Spleen (tissue), 11 donors: ENCODE measurements around the gene SLC35E4. TPM values are rescaled to one million over a fixed set of nuclear protein-coding genes. Genes with fewer than 3 reads are reported as not detected.
A peak's percentile ranks its signal among the peaks of the same experiment; 100 is the strongest.
"Not testable (repeated sequence)": the region's sequence is repeated elsewhere in the genome, so short reads cannot be mapped to it uniquely, and the experiment has no call there.

Experiments used
- DNase-seq: peaks from one replicate; pipeline ENCODE4 v3.0.0-alpha.2; 2020
- H3K27ac ChIP-seq, 8 donors: fragments of 200-600 bp; sonication (generic) in 7 of 8; 1 replicate in 4 of 8; 2 replicates in 4 of 8; pipeline versions ENCODE4 v1.5.0 to v1.8.0; 2016 to 2021; ENCODE audit warnings: inconsistent platforms in 4 of 8, mild to moderate bottlenecking in 4 of 8, moderate library complexity in 1 of 8
- H3K27me3 ChIP-seq, 7 donors: fragments of 200-600 bp; sonication (generic) in 6 of 7; replicated peaks in 1 of 7; 1 replicate in 4 of 7; 2 replicates in 3 of 7; pipeline versions ENCODE4 v1.5.0 to v1.8.0; 2016 to 2021; ENCODE audit warnings: inconsistent platforms in 3 of 7, mild to moderate bottlenecking in 1 of 7
- H3K36me3 ChIP-seq, 6 donors: fragments of 200-600 bp; sonication (generic) in 5 of 6; 1 replicate in 4 of 6; 2 replicates in 2 of 6; pipeline versions ENCODE4 v1.5.0 to v1.8.0; 2016 to 2021; ENCODE audit warnings: inconsistent platforms in 2 of 6
- H3K4me1 ChIP-seq, 6 donors: fragments of 200-600 bp; sonication (generic) in 5 of 6; 1 replicate in 3 of 6; 2 replicates in 3 of 6; pipeline versions ENCODE4 v1.5.0 to v1.8.0; 2016 to 2021; ENCODE audit warnings: inconsistent platforms in 3 of 6
- H3K4me3 ChIP-seq, 8 donors: fragments of 200-600 bp; sonication (generic) in 7 of 8; 1 replicate in 4 of 8; 2 replicates in 4 of 8; pipeline versions ENCODE4 v1.5.0 to v1.8.0; 2016 to 2021; ENCODE audit warnings: inconsistent platforms in 4 of 8, mild to moderate bottlenecking in 4 of 8, moderate library complexity in 2 of 8
- H3K9me3 ChIP-seq, 8 donors: fragments of 200-600 bp; sonication (generic) in 7 of 8; 1 replicate in 4 of 8; 2 replicates in 4 of 8; pipeline versions ENCODE4 v1.5.0 to v1.8.0; 2016 to 2021; ENCODE audit warnings: inconsistent platforms in 4 of 8
- POLR2A ChIP-seq, 3 donors: fragments of 450-650 bp; IDR thresholded peaks; one replicate each; pipeline ENCODE4 v1.5.1; 2017; ENCODE audit warnings: antibody characterized with exemption in 3 of 3, mild to moderate bottlenecking in 1 of 3
- POLR2AphosphoS5 ChIP-seq, 3 donors: sonication (generic); formaldehyde crosslinking; IDR thresholded peaks; one replicate each; pipeline ENCODE4 v1.5.1; 2017; ENCODE audit warnings: antibody characterized with exemption in 3 of 3
- WGBS, 5 donors: extraction: QIAGEN DNeasy Blood & Tissue Kit in 3 of 5; methylation state at CpG; one replicate each; pipeline versions ENCODE4 v1.1.5 to v1.1.7; 2013 to 2018; 5-methylcytosine and 5-hydroxymethylcytosine counted together
- intact Hi-C: fragments of 100-400 bp; cut with DNase I; formaldehyde crosslinking; loops from one replicate; pipeline ENCODE4 v1.15.0; 2023; ENCODE audit warnings: low total_unique reads
- polyA plus RNA-seq, 3 donors: library from polyadenylated mRNA; stranded (reverse); fragments of 200-250 nt; gene quantifications; one replicate each; pipeline ENCODE4 v1.2.1, GENCODE V29; 2013
- total RNA-seq, 7 donors: library from RNA; depleted of rRNA in 3 of 7; stranded (reverse); fragments of >200 nt in 3 of 7; fragmentation: NEBNext Ultra II Directional in 4 of 7; extraction: Animal tissue kit (Norgen Biotek cat#: 25700) in 4 of 7; gene quantifications; one replicate each; pipeline versions ENCODE4 v1.1.0 to v1.2.1, GENCODE V29; 2016 to 2021
- TF ChIP-seq, protein P1 (sequence below), 11 experiments: fragments of 200-600 bp in 7 of 11; fragments of 450-650 bp in 4 of 11; sonication (generic) in 4 of 11; IDR thresholded peaks in 8 of 11; conservative IDR thresholded peaks in 3 of 11; 1 replicate in 7 of 11; 2 replicates in 4 of 11; pipeline versions ENCODE4 v1.4.0 to v1.8.0; 2016 to 2021; ENCODE audit warnings: antibody characterized with exemption in 11 of 11, inconsistent platforms in 4 of 11, mild to moderate bottlenecking in 1 of 11
- donor health status: healthy with polysubstance abuse.
- donor health status: DM: no; HTN: no; CAD: no; lungs with moderate emphysema.
- donor health status: DM: no; HTN: no; CAD: no.
- donor health status: Bipolar disorder and iron deficiency.
- donor health status: healthy.
- donor health status: DM: no; HTN: no; CAD: no.
- donor health status: DM: yes; HTN: yes; CAD: no.

Gene SLC35E4
- total and polyA plus RNA-seq, 10 donors, result 0.37 to 6.7 (median 2.8) TPM

DNA sequence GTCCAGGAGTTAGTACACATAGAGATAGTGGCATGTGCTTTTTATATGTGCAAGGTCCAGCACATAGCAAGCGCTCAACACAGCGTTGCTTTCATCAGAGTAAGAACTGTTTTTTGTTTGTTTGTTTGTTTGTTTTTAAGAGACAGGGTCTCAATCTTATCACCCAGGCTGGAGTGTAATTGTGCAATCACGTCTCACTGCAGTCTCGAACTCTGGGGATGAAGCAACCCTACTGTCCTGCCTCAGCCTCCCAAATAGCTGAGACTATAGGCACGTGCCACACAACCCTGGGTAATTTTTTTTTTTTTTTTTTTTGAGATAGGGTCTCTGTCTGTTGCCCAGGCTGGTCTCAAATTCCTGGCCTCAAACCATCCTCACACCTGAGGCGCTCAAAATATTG, 17.8 kb upstream of the SLC35E4 start:
- WGBS, 5 donors, result 80 to 90% (median 84%) methylated on average over 6 of the region's 6 CpGs
- DNase-seq, result no peak
- Histone ChIP-seq H3K27me3 (no peaks in the 10 kb centered on the region), H3K36me3 (peaks cover 0 to 100% (median 17%) of the 10 kb centered on the region in 6 donors), H3K4me1 (no peaks in the 10 kb centered on the region), H3K27ac (no peak overlapping the region), H3K4me3 (no peak overlapping the region), H3K9me3 (no peaks in the 10 kb centered on the region)
- intact Hi-C loops, result no loop called here
- no peak for TF ChIP-seq POLR2A (IDR thresholded peaks at IDR 0.05)
- TF ChIP-seq, protein P1, sequence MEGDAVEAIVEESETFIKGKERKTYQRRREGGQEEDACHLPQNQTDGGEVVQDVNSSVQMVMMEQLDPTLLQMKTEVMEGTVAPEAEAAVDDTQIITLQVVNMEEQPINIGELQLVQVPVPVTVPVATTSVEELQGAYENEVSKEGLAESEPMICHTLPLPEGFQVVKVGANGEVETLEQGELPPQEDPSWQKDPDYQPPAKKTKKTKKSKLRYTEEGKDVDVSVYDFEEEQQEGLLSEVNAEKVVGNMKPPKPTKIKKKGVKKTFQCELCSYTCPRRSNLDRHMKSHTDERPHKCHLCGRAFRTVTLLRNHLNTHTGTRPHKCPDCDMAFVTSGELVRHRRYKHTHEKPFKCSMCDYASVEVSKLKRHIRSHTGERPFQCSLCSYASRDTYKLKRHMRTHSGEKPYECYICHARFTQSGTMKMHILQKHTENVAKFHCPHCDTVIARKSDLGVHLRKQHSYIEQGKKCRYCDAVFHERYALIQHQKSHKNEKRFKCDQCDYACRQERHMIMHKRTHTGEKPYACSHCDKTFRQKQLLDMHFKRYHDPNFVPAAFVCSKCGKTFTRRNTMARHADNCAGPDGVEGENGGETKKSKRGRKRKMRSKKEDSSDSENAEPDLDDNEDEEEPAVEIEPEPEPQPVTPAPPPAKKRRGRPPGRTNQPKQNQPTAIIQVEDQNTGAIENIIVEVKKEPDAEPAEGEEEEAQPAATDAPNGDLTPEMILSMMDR (IDR thresholded peaks at IDR 0.05 in 8 of 11, conservative IDR thresholded peaks at IDR 0.05 in 3 of 11), result no peak
- no peak for TF ChIP-seq POLR2AphosphoS5 (IDR thresholded peaks at IDR 0.05)

DNA sequence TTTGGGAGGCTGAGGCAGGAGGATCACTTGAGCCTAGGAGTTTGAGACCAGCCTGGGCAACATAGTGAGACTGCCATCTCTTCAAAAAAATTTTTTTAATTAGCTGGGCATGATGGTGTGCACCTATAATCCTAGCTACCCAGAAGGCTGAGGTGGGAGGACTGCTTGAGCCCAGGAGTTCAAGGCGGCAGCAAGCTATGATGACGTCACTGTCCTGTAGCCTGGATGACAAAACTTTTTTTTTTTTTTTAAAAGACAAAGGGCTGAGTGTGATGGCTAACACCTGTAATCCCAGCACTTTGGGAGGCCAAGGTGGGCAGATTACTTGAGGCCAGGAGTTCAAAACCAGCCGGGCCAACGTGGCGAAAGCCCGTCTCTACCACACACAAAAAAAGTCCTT, 15.7 kb upstream of the SLC35E4 start:
- H3K4me1 ChIP-seq, H3K27ac ChIP-seq, DNase-seq, H3K9me3 ChIP-seq, H3K27me3 ChIP-seq, intact Hi-C loops, H3K4me3 ChIP-seq: not testable (repeated sequence)
- H3K36me3 ChIP-seq, result peaks cover 0 to 95% (median 11%) of the 10 kb centered on the region in 6 donors
- 87 to 97% (median 94%) methylated on average over 6 of the region's 6 CpGs for WGBS, 5 donors

DNA sequence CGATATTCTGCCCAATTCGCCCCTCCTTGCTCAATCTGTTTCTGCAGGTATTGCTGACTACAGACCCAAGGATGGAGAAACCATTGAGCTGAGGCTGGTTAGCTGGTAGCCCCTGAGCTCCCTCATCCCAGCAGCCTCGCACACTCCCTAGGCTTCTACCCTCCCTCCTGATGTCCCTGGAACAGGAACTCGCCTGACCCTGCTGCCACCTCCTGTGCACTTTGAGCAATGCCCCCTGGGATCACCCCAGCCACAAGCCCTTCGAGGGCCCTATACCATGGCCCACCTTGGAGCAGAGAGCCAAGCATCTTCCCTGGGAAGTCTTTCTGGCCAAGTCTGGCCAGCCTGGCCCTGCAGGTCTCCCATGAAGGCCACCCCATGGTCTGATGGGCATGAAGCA, 9.2 kb upstream of the SLC35E4 start:
- no peak overlapping the region for H3K4me3 ChIP-seq
- WGBS, 5 donors, result 83 to 94% (median 91%) methylated on average over 4 to 5 of the region's 5 CpGs
- H3K4me1 ChIP-seq, result peaks cover 0 to 16% (median 0%) of the 10 kb centered on the region in 6 donors
- intact Hi-C loops, result no loop called here
- no peak overlapping the region for H3K27ac ChIP-seq
- no peak for TF ChIP-seq POLR2AphosphoS5 (IDR thresholded peaks at IDR 0.05)
- TF ChIP-seq, protein P1 (IDR thresholded peaks at IDR 0.05 in 8 of 11, conservative IDR thresholded peaks at IDR 0.05 in 3 of 11), result no peak
- TF ChIP-seq POLR2A (IDR thresholded peaks at IDR 0.05), result no peak
- no peaks in the 10 kb centered on the region for H3K9me3 ChIP-seq
- H3K36me3 ChIP-seq, result peaks cover 0 to 49% (median 0%) of the 10 kb centered on the region in 6 donors
- no peaks in the 10 kb centered on the region for H3K27me3 ChIP-seq
- DNase-seq, result no peak

DNA sequence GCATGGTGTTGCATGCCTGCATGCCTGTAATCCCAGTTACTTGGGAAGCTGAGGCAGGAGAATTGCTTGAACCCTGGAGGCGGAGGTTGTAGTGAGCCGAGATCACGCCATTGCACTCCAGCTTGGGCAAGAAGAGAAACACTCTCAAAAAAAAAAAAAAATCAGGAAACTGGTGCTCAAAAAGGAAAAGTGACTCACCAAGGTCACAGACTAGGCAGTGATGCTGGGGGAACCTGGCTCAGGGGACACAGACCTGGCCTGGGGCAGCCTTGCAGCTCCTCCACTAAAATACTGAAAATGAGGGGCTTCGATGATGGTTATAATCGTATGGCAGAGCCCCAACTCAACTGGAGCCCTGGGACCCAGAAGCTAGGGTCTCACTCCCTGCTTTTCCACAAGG, 8.1 kb upstream of the SLC35E4 start:
- 72 to 84% (median 79%) methylated on average over 5 of the region's 5 CpGs for WGBS, 5 donors
- no peaks in the 10 kb centered on the region for H3K9me3 ChIP-seq
- intact Hi-C loops, result no loop called here

More for the DNA sequence above, 8.1 kb upstream of the SLC35E4 start:
- no peak for TF ChIP-seq POLR2A (IDR thresholded peaks at IDR 0.05)
- no peak for TF ChIP-seq POLR2AphosphoS5 (IDR thresholded peaks at IDR 0.05)
- TF ChIP-seq, protein P1 (IDR thresholded peaks at IDR 0.05 in 8 of 11, conservative IDR thresholded peaks at IDR 0.05 in 3 of 11), result no peak
- peaks cover 0 to 16% (median 0%) of the 10 kb centered on the region in 6 donors for H3K4me1 ChIP-seq
- H3K27ac ChIP-seq, result peak overlapping the region in 1 of 8 donors; percentile 0
- peaks cover 0 to 39% (median 0%) of the 10 kb centered on the region in 6 donors for H3K36me3 ChIP-seq
- no peak for DNase-seq
- H3K27me3 ChIP-seq, result no peaks in the 10 kb centered on the region
- no peak overlapping the region for H3K4me3 ChIP-seq
